ENCODE results near the gene PUSL1. TPM values are rescaled to one million over a fixed set of nuclear protein-coding genes. Genes with fewer than 3 reads are reported as not detected.

The PUSL1 gene
- total RNA-seq, 4 donors from 2014 or later: 20.0 to 52.5 (median 33.2) TPM

- no peak for DNase-seq
- peak overlapping the region; percentile 62 to 96 (median 84) for H3K4me3 ChIP-seq
- H3K27ac ChIP-seq: peak overlapping the region; percentile 92 to 95 (median 94)
- TF ChIP-seq CTCF (IDR thresholded peaks at IDR 0.05) (no peak), POLR2A (IDR thresholded peaks at IDR 0.05) (no peak)
- peaks cover 0 to 20% (median 0%) of the 10 kb centered on the region in 3 donors for H3K36me3 ChIP-seq
- WGBS, 2 donors: 0% methylated on average over 1 of the region's 109 CpGs; no CpG with 5 or more reads in 1 of the 2 donors
- intact Hi-C loops (cut with DNase I): no loop called here
- H3K27me3 ChIP-seq: peaks cover 0 to 18% (median 2%) of the 10 kb centered on the region in 4 donors
- H3K4me1 ChIP-seq: peaks cover 59 to 74% (median 62%) of the 10 kb centered on the region in 3 donors
- no peaks in the 10 kb centered on the region for H3K9me3 ChIP-seq
These were observed 40.2 kb downstream of the PUSL1 start for GRCh38 chr1:1348420-1349255.

GRCh38 chr1:1349256-1350012 lies 41.0 kb downstream of the PUSL1 start, which contains the start of gene DVL1:
Gene DVL1, minus strand, starts transcription at chr1:1349418. Its CDS starts 353 bp downstream, at chr1:1349065.
- TF ChIP-seq POLR2A (IDR thresholded peaks at IDR 0.05) (peak in 2 of 4 donors; percentile 20 to 53), CTCF (IDR thresholded peaks at IDR 0.05) (peak in 5 of 6 experiments; percentile 39 to 67 (median 53))
- H3K36me3 ChIP-seq: peaks cover 0 to 21% (median 0%) of the 10 kb centered on the region in 3 donors
- H3K27ac ChIP-seq: peak within 1 kb of the TSS; percentile 92 to 95 (median 94)
- H3K9me3 ChIP-seq: no peaks in the 10 kb centered on the region
- 0% methylated on average over 12 of the region's 122 CpGs; no CpG with 5 or more reads in 1 of the 2 donors for WGBS, 2 donors
- intact Hi-C loops (cut with DNase I): no loop called here
- peak within 1 kb of the TSS; percentile 62 to 96 (median 86) for H3K4me3 ChIP-seq
- no peak for DNase-seq
- H3K27me3 ChIP-seq: peaks cover 0 to 26% (median 6%) of the 10 kb centered on the region in 4 donors
- peaks cover 63 to 74% (median 63%) of the 10 kb centered on the region in 3 donors for H3K4me1 ChIP-seq

GRCh38 chr1:1351511-1352427 lies 43.4 kb downstream of the PUSL1 start:
- no peak for DNase-seq
- Histone ChIP-seq H3K9me3 (no peaks in the 10 kb centered on the region), H3K27ac (peak overlapping the region in 3 of 4 donors; percentile 41 to 76 (median 53)), H3K4me3 (peak overlapping the region in 2 of 4 donors; percentile 22 to 32), H3K4me1 (peaks cover 50 to 74% (median 62%) of the 10 kb centered on the region in 3 donors), H3K36me3 (peaks cover 0 to 23% (median 0%) of the 10 kb centered on the region in 3 donors), H3K27me3 (peaks cover 0 to 49% (median 12%) of the 10 kb centered on the region in 4 donors)
- no peak for TF ChIP-seq POLR2A (IDR thresholded peaks at IDR 0.05)
- intact Hi-C loops (cut with DNase I): no loop called here
- WGBS, 2 donors: 33 to 57% methylated on average over 9 to 19 of the region's 29 CpGs

GRCh38 chr1:1352786-1353388 lies 44.5 kb downstream of the PUSL1 start:
- Histone ChIP-seq H3K9me3 (no peaks in the 10 kb centered on the region), H3K27me3 (peaks cover 0 to 61% (median 12%) of the 10 kb centered on the region in 4 donors), H3K27ac (peak overlapping the region in 1 of 4 donors; percentile 76), H3K4me3 (no peak overlapping the region), H3K4me1 (peaks cover 39 to 74% (median 56%) of the 10 kb centered on the region in 3 donors), H3K36me3 (peaks cover 0 to 23% (median 0%) of the 10 kb centered on the region in 3 donors)
- intact Hi-C loops (cut with DNase I): no loop called here
- TF ChIP-seq CTCF (IDR thresholded peaks at IDR 0.05) (no peak), POLR2A (IDR thresholded peaks at IDR 0.05) (no peak)
- DNase-seq: no peak
- 0% methylated on average over 1 of the region's 5 CpGs; no CpG with 5 or more reads in 1 of the 2 donors for WGBS, 2 donors
